ENCODE data around the gene MAGEA9. TPM values are rescaled to one million over a fixed set of nuclear protein-coding genes. Genes with fewer than 3 reads are reported as not detected.
"Not testable (repeated sequence)": the region's sequence is repeated elsewhere in the genome, so short reads cannot be mapped to it uniquely, and the experiment has no call there.

Gene MAGEA9
- total RNA-seq (2014; rRNA removed; shearing (Covaris generic)): not detected in 2 replicates

GRCh38 chrX:149781727-149782126 is at the start of gene MAGEA9:
Gene MAGEA9, plus strand, starts transcription at chrX:149781930. Its CDS starts 4,281 bp downstream, at chrX:149786211.
- in situ Hi-C loops (cut with HindIII; ENCODE audit: low sequenced_read_pairs): not testable (repeated sequence)

GRCh38 chrX:149742269-149742668 is 39.5 kb upstream of the MAGEA9 start:
- DNase-seq (ENCODE audit: low spot score); in situ Hi-C loops (cut with HindIII; ENCODE audit: low sequenced_read_pairs): not testable (repeated sequence)

More at GRCh38 chrX:149781727-149782126, at the start of gene MAGEA9:
- not testable (repeated sequence) for DNase-seq (ENCODE audit: low spot score)

- in situ Hi-C loops (cut with HindIII; ENCODE audit: low sequenced_read_pairs); DNase-seq (ENCODE audit: low spot score): not testable (repeated sequence)
Measured at GRCh38 chrX:149746390-149747007, 35.2 kb upstream of the MAGEA9 start.

- in situ Hi-C loops (cut with HindIII; ENCODE audit: low sequenced_read_pairs): no loop called here
- no peak for DNase-seq (ENCODE audit: low spot score)
Measured at GRCh38 chrX:149757206-149758067, 24.3 kb upstream of the MAGEA9 start.

GRCh38 chrX:149758068-149758714 is 23.5 kb upstream of the MAGEA9 start:
- no peak for DNase-seq (ENCODE audit: low spot score)
- in situ Hi-C loops (cut with HindIII; ENCODE audit: low sequenced_read_pairs): no loop called here

GRCh38 chrX:149758715-149759078 is 23.0 kb upstream of the MAGEA9 start:
- DNase-seq (ENCODE audit: low spot score); in situ Hi-C loops (cut with HindIII; ENCODE audit: low sequenced_read_pairs): not testable (repeated sequence)

GRCh38 chrX:149759824-149760223 is 21.9 kb upstream of the MAGEA9 start:
- no peak for DNase-seq (ENCODE audit: low spot score)
- in situ Hi-C loops (cut with HindIII; ENCODE audit: low sequenced_read_pairs): no loop called here

GRCh38 chrX:149760965-149761364 is 20.8 kb upstream of the MAGEA9 start:
- in situ Hi-C loops (cut with HindIII; ENCODE audit: low sequenced_read_pairs): no loop called here
- DNase-seq (ENCODE audit: low spot score): no peak

- in situ Hi-C loops (cut with HindIII; ENCODE audit: low sequenced_read_pairs): not testable (repeated sequence)
Measured at GRCh38 chrX:149761858-149762674, 19.7 kb upstream of the MAGEA9 start.

GRCh38 chrX:149762696-149763614 is 18.8 kb upstream of the MAGEA9 start:
- no peak for DNase-seq (ENCODE audit: low spot score)
- in situ Hi-C loops (cut with HindIII; ENCODE audit: low sequenced_read_pairs): no loop called here

More at GRCh38 chrX:149761858-149762674, 19.7 kb upstream of the MAGEA9 start:
- not testable (repeated sequence) for DNase-seq (ENCODE audit: low spot score)

- DNase-seq (ENCODE audit: low spot score); in situ Hi-C loops (cut with HindIII; ENCODE audit: low sequenced_read_pairs): not testable (repeated sequence)
Measured at GRCh38 chrX:149770344-149770743, 11.4 kb upstream of the MAGEA9 start.

- in situ Hi-C loops (cut with HindIII; ENCODE audit: low sequenced_read_pairs); DNase-seq (ENCODE audit: low spot score): not testable (repeated sequence)
Measured at GRCh38 chrX:149773026-149773425, 8.7 kb upstream of the MAGEA9 start.

GRCh38 chrX:149773768-149774167 is 8.0 kb upstream of the MAGEA9 start, which contains the start of gene HSFX1:
Gene HSFX1, plus strand, starts transcription at chrX:149774068. Its CDS starts 614 bp downstream, at chrX:149774682.
- DNase-seq (ENCODE audit: low spot score); in situ Hi-C loops (cut with HindIII; ENCODE audit: low sequenced_read_pairs): not testable (repeated sequence)

GRCh38 chrX:149777999-149778398 is 3.7 kb upstream of the MAGEA9 start:
- DNase-seq (ENCODE audit: low spot score); in situ Hi-C loops (cut with HindIII; ENCODE audit: low sequenced_read_pairs): not testable (repeated sequence)

GRCh38 chrX:149795531-149795930 is 13.8 kb downstream of the MAGEA9 start:
- DNase-seq (ENCODE audit: low spot score); in situ Hi-C loops (cut with HindIII; ENCODE audit: low sequenced_read_pairs): not testable (repeated sequence)

- in situ Hi-C loops (cut with HindIII; ENCODE audit: low sequenced_read_pairs): no loop called here
- DNase-seq (ENCODE audit: low spot score): no peak
Measured at GRCh38 chrX:149799095-149799714, 17.5 kb downstream of the MAGEA9 start.

- in situ Hi-C loops (cut with HindIII; ENCODE audit: low sequenced_read_pairs): no loop called here
- DNase-seq (ENCODE audit: low spot score): no peak
Measured at GRCh38 chrX:149799938-149800337, 18.2 kb downstream of the MAGEA9 start.
